Activated B cell treated with CpG ODN at 0.5 μM for 24 hours (primary cell): Measurements from ENCODE around the gene TTC39B. TPM values are rescaled to one million over a fixed set of nuclear protein-coding genes. Genes with fewer than 3 reads are reported as not detected.

Experiments
- ATAC-seq: fragments of 200-7000 bp; cut with Tn5 transposase; one replicate; pipeline ENCODE4 v1.10.0; 2021; ENCODE audit warnings: low read depth, mild to moderate bottlenecking, moderate library complexity
- CTCF ChIA-PET: fragments of 350-600 bp; sonication (Branson Sonifier 250); formaldehyde crosslinking; loops from one replicate; lab custom pipeline; 2021; ENCODE audit warnings: antibody characterized with exemption; lab: Charles Lee
- POLR2A ChIA-PET: fragments of 350-600 bp; sonication (Branson Sonifier 250); formaldehyde crosslinking; loops from one replicate; lab custom pipeline; 2021; ENCODE audit warnings: antibody characterized with exemption; lab: Charles Lee
- DNase-seq: peaks from one replicate; pipeline ENCODE4 v3.0.0; 2022
- H3K27ac Mint-ChIP-seq: one replicate; pipeline ENCODE4 v1.8.0; 2020; ENCODE audit warnings: mixed read lengths
- H3K27me3 Mint-ChIP-seq: one replicate; pipeline ENCODE4 v1.8.0; 2021; ENCODE audit warnings: mixed read lengths
- H3K36me3 Mint-ChIP-seq: one replicate; pipeline ENCODE4 v1.8.0; 2021; ENCODE audit warnings: low read depth, mixed read lengths
- H3K4me1 Mint-ChIP-seq: one replicate; pipeline ENCODE4 v1.8.0; 2021; ENCODE audit warnings: mixed read lengths
- H3K4me3 Mint-ChIP-seq: one replicate; pipeline ENCODE4 v1.8.0; 2020; ENCODE audit warnings: mild to moderate bottlenecking, mixed read lengths
- H3K9me3 Mint-ChIP-seq: one replicate; pipeline ENCODE4 v1.8.0; 2020; ENCODE audit warnings: mixed read lengths
- CTCF ChIP-seq: fragments of 200-600 bp; IDR thresholded peaks from one replicate; pipeline ENCODE4 v1.8.0; 2022; ENCODE audit warnings: antibody characterized with exemption, mild to moderate bottlenecking
- intact Hi-C: fragments of 100-400 bp; cut with micrococcal nuclease; formaldehyde crosslinking; loops from one replicate; pipeline ENCODE4 v1.15.1; 2024
- total RNA-seq: library from RNA; stranded (reverse); gene quantifications from 2 replicates; pipeline ENCODE4 v1.2.3, GENCODE V29; 2022

The TTC39B gene
- total RNA-seq, 1 donor from 2014 or later, result 6.6 TPM

- DNase-seq (no peak), ATAC-seq (no peak)
- no peak overlapping the region for H3K4me3 Mint-ChIP-seq
- H3K9me3 Mint-ChIP-seq, result peaks cover 6% of the 10 kb centered on the region
- no peak overlapping the region for H3K27ac Mint-ChIP-seq
- CTCF ChIA-PET, result no interaction called here
- POLR2A ChIA-PET, result no interaction called here
- no peak for TF ChIP-seq CTCF
- H3K4me1 Mint-ChIP-seq, result no peaks in the 10 kb centered on the region
- intact Hi-C loops, result no loop called here
- peaks cover 61% of the 10 kb centered on the region for H3K36me3 Mint-ChIP-seq
- no peaks in the 10 kb centered on the region for H3K27me3 Mint-ChIP-seq
Measured at GRCh38 chr9:15191378-15191777, 115.6 kb downstream of the TTC39B start.

- H3K36me3 Mint-ChIP-seq, result peaks cover 59% of the 10 kb centered on the region
- DNase-seq, result no peak
- no peak overlapping the region for H3K27ac Mint-ChIP-seq
- intact Hi-C loops, result no loop called here
- ChIA-PET CTCF (no interaction called here), POLR2A (no interaction called here)
- no peaks in the 10 kb centered on the region for H3K4me1 Mint-ChIP-seq
- H3K9me3 Mint-ChIP-seq, result no peaks in the 10 kb centered on the region
- no peak overlapping the region for H3K4me3 Mint-ChIP-seq
- no peak for ATAC-seq
- no peaks in the 10 kb centered on the region for H3K27me3 Mint-ChIP-seq
- no peak for TF ChIP-seq CTCF
Measured at GRCh38 chr9:15189481-15189880, 117.5 kb downstream of the TTC39B start.

- Mint-ChIP-seq H3K27me3 (no peaks in the 10 kb centered on the region), H3K9me3 (no peaks in the 10 kb centered on the region), H3K4me1 (no peaks in the 10 kb centered on the region), H3K27ac (no peak overlapping the region), H3K4me3 (no peak overlapping the region), H3K36me3 (peaks cover 55% of the 10 kb centered on the region)
- no peak for TF ChIP-seq CTCF
- DNase-seq, result no peak
- ChIA-PET CTCF (no interaction called here), POLR2A (no interaction called here)
- intact Hi-C loops, result no loop called here
- ATAC-seq, result no peak
Measured at GRCh38 chr9:15187589-15187988, 119.4 kb downstream of the TTC39B start.

GRCh38 chr9:15182730-15183129, 124.3 kb downstream of the TTC39B start:
- Mint-ChIP-seq H3K4me3 (no peak overlapping the region), H3K36me3 (peaks cover 36% of the 10 kb centered on the region), H3K27me3 (no peaks in the 10 kb centered on the region), H3K9me3 (no peaks in the 10 kb centered on the region), H3K27ac (no peak overlapping the region), H3K4me1 (peaks cover 7% of the 10 kb centered on the region)
- ChIA-PET CTCF (no interaction called here), POLR2A (no interaction called here)
- intact Hi-C loops, result no loop called here
- ATAC-seq (no peak), DNase-seq (no peak)
- TF ChIP-seq CTCF, result no peak

- ChIA-PET CTCF (no interaction called here), POLR2A (no interaction called here)
- no peaks in the 10 kb centered on the region for H3K27me3 Mint-ChIP-seq
- no peak overlapping the region for H3K4me3 Mint-ChIP-seq
- DNase-seq (no peak), ATAC-seq (no peak)
- H3K27ac Mint-ChIP-seq, result no peak overlapping the region
- no peaks in the 10 kb centered on the region for H3K9me3 Mint-ChIP-seq
- intact Hi-C loops, result no loop called here
- TF ChIP-seq CTCF, result no peak
- H3K4me1 Mint-ChIP-seq, result peaks cover 7% of the 10 kb centered on the region
- peaks cover 31% of the 10 kb centered on the region for H3K36me3 Mint-ChIP-seq
Measured at GRCh38 chr9:15182101-15182551, 124.9 kb downstream of the TTC39B start.
